GM19035 (cell line): Measurements from ENCODE around the gene PDLIM4.

Experiments
- ATAC-seq: cut with Tn5 transposase; IDR thresholded peaks from one replicate; pipeline ENCODE4 v1.9.1; 2021; ENCODE audit not compliant: unreplicated experiment

Gene PDLIM4

GRCh38 chr5:132266031-132266835 is 8.7 kb downstream of the PDLIM4 start:
- ATAC-seq, result no peak

GRCh38 chr5:132266836-132267160 is 9.3 kb downstream of the PDLIM4 start:
- no peak for ATAC-seq

DNA sequence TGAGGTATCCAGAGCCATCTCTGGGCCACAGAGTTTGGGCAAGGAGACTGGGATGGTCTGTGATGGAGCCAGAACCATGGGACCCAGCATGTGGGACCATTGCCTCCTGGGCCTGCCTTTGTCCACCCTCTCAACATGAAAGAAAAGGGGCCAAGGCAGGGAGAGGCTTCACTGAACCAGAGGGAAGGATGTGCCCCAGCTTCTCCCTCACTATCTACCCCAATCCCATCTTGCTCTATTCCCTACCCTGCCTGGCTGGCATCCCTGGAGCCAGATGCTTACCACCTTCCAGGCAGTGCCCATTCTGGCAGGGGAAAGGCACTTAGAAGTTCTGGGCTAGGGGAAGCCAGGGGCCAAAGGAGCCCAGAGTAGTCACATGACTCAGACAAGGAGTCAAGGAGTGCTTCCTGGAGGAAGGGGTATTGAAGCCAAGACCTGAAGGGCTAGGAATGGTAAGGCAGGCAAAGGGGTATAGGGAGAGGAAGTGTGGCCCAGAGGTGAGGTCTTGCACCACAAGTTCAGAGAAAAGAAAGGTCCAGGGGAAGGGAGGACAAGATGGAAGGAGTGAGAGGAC is 9.8 kb downstream of the PDLIM4 start:
- no peak for ATAC-seq

DNA sequence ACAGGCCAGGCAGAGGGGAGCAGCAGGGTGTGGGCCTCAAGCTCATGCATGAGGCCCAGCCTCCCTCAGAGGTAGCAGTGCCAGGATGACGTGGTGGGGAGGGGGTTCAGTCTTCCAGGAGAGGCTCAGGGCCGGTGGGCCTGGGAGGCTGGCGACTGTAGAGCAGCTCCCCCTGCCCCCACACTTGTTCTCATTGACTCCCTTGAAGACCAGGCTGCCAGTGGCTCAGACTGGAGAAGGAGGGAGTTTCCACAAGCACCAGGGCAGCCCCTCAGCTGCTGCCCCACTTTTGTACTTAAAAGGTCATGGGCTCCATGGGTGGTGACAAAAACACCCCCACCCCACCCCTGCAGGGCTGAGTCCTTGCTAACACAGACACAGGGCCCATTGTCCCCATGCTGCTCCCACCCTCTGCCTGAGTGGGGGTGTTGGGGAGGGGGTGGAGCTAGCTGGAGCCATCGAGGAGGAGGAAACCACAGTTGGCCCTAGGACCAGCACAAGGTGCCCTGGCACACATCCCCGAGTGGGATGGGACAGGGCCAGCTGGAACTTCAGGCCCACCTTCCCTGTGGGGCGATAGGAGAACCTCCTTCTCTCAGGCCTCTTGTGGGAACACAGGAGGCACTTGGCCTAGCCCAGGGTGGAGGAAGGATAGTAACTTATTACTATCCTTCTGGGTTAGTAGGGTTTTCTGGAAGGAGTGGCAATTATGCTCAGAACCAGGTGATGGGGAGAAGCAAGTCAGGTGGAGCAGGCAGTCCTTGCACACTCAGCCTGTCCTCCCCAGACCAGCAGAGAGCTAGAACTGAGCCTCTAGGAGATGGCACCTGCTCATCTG is 10.7 kb downstream of the PDLIM4 start:
- peak; percentile 12 for ATAC-seq

DNA sequence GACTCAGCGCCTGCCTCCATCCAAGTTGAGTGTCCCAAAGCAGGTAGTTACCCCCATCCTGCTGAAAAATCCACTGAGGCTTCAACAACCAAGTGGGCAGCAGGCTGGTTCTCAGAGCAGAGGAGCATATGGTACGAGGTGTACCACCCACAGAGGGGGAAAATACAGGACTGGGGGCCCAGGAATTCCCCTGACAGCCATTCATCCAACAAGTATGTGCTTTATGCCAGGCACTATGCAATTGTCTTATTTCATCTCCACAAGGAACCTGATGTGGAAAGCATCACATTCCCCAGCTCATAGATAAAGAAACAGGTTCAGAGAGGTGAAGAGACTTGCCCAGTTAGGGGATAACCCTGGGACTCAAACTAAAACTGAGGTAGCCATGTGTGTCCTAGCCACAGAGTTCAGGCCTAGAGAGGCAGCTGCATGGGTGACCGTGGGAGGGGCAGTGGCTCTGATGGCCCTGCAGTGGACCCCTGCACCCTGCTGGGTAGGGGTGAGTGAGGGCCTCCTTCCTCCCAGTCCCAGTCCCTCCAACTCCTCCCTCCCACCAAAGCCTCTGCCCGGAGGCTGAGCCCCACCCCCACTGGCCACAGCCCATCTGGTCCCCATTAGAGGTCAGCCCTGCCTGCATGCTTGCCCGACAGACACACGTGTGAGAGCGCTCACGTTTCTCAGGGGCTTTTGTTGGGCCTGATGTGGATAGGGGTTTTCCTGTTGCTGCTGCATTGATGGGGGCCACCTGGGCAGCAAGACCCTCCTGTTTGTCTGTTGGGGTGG is 11.5 kb downstream of the PDLIM4 start:
- ATAC-seq, result peak; percentile 65

- no peak for ATAC-seq
These were observed 12.3 kb downstream of the PDLIM4 start for GRCh38 chr5:132269635-132270334.

- ATAC-seq, result no peak
These were observed 12.8 kb downstream of the PDLIM4 start for GRCh38 chr5:132270335-132270665.

- ATAC-seq, result no peak
These were observed 13.2 kb downstream of the PDLIM4 start for GRCh38 chr5:132270706-132271105.

- no peak for ATAC-seq
These were observed 14.1 kb downstream of the PDLIM4 start for GRCh38 chr5:132271251-132272246.

DNA sequence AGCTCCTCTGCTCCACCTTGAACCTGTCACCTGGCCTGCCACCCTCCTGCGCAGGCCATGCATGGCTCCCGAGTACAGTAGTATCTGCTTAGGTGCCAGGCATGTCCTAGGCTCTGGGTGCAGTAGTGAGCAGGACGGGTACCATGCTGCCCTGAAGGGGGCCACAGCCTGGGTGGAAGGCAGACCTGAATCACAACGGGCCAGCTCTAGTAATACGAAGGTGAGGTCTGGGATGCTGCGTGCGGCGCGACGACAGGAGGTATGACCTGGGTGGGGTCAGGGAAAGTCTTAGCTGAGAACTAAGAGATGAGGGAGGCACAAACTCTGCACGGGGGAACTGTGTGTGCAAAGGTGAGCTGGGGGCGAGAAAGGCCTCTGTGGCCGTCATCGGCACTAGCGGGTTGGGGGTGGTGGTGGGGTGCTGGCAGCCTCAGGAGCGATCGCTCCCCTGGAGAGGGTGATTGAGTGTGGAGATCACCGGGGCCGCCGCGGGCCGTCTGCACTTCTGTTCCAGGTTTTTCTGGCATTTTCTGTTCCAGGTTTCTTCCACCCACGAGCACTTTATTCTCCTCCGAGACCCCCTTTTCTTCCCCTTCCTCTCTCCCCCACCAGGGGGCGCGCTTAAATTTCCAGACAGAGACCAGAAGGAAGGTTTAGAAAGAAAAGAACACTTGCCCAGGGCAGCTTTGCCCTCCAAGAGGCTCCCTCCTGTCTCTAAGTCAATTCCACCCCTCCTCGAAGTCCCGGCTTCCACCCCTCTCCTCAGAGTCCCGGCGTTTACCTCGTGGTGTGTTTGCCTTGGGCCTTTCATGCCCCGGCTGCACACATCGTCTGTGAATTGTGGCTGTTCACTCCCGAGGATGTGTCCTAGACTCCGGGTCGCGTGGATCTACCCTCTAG is 15.1 kb downstream of the PDLIM4 start:
- no peak for ATAC-seq

GRCh38 chr5:132273631-132274030 is 16.1 kb downstream of the PDLIM4 start:
- no peak for ATAC-seq

DNA sequence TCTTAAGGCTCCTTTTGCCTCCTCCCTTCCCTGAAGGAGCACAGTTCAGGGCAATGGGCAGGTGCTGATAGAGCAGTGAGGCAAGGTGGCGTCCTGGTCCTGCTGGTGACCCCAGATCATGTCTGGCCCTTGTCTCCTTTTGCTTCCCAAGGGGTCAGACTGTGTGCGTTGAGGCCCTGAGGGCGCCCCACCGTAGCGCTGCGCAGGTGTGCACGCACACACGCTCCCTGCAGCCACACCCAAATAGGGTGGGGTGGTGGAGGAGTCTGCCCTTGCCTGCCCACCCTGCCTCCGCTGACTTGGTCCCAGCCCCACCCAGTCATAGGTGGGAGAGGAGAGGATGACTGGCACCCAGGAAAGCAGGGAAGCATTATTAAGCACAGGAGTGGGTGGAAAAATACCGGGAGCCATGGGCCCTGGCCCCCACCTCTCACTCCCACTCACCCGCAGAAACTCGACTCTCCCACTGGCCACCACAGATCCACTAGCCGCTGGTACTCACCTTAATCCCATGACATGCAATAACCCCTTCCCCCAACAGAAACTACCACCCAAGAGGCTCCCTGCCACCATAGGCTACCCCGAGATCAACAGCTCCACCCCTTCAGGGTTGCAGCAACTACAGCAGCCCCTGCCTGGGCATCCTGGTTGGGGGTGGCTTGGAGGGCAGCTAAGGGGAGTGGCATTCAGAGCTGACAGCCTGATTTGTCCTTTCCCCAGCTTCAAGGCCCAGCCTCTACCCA is 16.7 kb downstream of the PDLIM4 start:
- ATAC-seq, result no peak

- no peak for ATAC-seq
These were observed 18.1 kb downstream of the PDLIM4 start for GRCh38 chr5:132275367-132276220.

- ATAC-seq, result no peak
These were observed 19.8 kb downstream of the PDLIM4 start for GRCh38 chr5:132277256-132277655.

DNA sequence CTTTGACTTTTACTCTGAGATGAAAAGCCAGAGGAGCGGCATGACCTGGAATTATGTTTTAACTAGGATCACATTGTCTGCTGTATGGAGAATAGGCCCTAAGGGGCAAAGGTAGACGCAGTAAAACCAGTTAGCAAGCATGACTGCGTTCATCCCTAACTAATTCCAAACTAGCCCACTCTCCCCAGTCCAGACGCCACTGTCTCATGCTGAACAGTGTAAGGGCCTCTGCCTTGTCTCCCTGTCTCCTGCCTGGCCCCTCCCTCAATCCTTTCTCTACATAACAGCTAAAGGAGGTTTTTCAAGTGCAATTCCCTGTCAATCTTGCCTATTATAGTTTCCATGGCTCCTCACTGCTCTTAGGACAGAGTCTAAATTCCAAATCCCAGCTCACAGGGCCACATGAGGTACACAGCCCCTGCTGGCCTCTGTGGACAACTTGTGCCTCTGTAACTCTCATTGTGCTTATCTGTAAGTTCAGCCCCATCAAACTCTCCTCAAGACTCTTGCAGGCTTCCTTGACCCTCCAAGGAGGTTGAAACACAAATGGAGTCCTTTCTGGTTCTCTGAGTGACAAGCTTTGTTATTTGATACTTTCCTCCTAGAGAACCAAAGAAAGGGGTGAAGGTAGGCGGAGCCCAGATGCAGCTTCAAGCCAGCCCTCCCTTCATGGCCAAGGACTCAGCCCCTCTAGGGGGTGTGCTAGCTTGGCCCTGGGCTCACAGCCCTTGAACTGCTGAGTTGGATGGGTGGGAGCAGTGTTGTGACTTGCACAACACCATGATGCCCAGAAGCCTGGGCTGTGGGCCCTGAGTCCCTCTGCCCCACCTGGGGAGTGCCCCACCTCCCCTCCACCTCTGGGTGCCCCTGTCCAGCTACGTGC is 20.7 kb downstream of the PDLIM4 start:
- ATAC-seq, result no peak

- ATAC-seq, result no peak
These were observed 22.3 kb downstream of the PDLIM4 start for GRCh38 chr5:132279801-132280200.
